ENCODE measurements around the gene TBXAS1. TPM values are rescaled to one million over a fixed set of nuclear protein-coding genes. Genes with fewer than 3 reads are reported as not detected.

TBXAS1 gene
- total RNA-seq, 1 donor from 2014 or later, result 10.8 TPM

DNA sequence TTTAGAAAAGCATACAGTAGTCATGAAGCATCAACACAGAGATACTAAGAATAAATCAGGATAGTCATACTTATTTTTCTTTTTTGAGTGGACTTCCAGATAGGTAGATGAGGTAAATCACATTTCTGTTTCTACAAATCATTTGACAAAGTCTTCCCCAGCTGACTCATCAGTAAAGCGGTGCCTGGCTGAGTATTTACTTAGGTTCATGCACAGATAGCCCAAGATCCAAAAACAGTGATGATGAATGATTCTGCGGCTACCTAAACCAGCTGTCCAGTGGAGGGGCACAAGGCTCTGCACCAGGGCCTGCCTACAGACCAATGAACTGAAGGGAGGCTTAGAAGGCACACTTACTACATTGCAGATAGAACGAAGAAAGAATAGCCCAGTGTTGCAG is 120.6 kb downstream of the TBXAS1 start:
- ATAC-seq, result no peak

DNA sequence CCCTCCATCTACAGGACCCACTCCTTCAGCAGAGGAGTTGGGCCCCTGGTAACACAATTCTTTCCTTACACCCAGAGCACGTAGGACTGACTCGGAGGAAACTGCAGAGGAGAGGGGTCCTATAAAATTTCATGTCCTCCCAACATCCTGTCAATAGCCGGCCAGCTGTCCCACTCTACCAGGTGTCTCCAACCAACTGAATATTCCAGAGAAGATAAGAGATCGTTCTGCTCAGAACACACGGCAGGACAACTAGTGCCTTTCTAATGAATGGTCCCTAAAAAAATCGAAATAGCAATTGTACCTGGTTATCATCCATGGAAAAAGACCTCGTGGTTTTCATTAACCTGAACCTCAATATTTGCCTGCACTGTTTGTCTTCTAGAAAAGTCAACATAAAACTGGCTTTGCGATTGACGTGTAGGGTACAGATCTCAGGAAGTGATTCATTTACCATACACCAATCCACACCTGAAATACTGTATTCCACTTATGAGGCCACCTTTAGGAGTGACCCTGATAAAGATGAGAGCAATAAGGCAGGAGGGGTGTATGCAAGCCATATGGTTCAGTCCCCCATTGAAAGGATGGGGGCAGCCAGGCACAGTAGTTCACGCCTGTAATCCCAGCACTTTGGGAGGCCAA is 121.9 kb downstream of the TBXAS1 start:
- ATAC-seq, result no peak

DNA sequence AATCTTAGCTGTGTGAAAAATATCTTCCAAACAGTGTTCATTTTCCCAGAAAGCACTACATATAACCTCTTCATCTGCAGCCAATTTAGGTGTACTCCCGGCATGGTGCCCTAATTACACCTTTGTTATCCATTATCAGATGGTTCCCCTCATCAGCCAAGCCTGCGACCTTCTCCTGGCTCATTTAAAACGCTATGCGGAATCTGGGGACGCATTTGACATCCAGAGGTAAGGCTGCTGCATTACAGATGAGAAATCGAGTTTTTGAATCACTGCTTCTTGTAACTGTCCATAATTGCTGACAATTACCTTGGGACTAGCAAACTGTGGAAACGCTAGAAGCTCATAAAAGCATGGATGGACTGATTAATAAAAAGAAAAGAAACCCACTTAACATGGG is 124.2 kb downstream of the TBXAS1 start:
- no peak for ATAC-seq

DNA sequence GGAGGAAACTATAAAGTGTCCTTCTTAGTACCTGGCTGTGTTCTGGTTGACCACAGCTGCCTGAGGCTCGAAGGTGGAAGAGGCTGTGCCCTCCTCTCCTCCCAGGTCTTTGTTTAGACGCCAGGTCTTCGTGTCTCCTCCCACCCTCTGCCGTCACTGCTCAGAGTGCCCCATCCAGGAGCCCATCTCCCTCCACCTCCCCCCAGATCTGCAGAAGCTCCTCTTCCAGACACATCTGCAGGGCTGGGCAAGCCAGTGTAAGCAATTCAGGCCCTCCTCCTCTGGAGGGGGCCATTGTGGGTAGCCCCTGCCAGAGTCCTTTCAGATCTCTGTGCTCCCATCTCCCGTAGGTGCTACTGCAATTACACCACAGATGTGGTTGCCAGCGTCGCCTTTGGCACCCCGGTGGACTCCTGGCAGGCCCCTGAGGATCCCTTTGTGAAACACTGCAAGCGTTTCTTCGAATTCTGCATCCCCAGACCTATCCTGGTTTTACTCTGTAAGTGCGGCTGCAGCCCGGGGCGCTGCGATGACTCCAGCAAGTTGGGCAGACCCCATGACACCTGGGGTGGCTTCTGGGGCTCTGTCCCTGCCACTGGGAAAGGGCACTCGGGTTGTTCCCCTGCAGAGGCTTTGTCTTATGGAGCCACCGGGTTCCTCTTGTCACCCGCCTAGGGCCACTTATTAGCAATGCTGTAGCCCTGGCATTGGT is 126.2 kb downstream of the TBXAS1 start:
- no peak for ATAC-seq

DNA sequence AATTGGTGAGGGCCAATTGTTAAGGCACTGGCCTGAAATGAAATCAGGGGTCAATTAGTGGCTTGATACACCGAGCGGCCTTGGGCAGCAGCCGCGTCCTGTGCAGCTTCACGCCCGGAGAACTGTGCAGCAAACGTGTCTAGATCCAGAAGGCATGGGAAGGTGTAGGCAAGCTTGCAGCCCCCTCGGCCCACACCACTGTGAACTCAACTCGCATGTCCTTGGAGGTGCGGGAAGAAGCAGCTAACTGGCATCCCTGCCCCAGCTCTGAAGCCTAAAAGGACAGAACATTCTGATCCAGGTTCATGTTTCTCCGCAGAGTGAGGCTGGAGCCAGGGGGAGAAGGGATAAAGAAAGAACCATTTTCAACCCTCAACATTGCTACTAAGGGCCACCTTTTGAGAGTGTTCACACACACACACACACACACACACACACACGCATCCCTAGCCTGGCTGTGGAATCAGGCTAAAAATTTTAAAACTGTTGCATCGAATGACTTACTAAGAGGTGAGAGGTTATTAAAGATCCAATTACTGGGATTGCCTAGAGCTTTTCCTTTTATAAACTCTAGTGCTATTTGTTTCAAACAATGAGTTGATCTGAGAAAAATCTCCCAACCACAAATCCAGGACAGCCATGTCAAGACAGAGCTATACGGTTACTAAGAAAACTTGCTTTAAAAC is 129.7 kb downstream of the TBXAS1 start:
- ATAC-seq, result no peak

DNA sequence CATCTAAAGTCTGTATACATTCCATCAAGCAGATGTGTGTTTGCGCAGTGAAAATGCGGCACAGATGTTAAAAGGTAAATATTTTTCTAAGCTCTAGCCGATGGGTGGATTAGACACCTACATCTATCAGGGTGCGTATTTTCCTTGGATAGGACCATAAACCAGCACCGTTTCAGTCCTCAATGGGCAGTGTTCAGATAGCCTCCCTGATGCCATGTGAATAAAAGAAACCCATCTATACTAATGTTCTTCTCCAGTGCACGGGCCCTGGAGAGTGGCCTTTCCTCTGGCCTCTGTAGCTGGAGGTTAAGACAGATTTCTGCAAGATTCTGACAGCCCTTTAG is 130.2 kb downstream of the TBXAS1 start:
- no peak for ATAC-seq

DNA sequence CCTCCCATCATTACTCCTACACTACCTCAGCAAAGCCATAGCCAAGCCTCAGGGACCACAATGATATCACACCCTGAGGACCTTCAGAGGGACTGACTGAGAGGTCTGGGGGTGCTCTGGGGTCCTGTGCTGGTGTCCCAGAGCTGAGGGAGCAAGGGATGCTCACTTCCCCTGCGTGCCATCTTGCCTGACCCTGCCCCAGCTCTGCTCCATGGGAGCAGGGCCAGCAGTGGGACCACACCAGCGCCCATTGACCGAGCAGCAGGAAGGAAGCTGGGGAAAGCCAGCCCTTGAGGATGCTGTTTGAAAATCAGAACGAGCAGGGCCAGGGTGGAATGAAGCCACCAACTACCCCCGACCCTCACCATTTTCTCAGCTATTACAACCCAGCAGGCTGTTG is 130.7 kb downstream of the TBXAS1 start:
- no peak for ATAC-seq

DNA sequence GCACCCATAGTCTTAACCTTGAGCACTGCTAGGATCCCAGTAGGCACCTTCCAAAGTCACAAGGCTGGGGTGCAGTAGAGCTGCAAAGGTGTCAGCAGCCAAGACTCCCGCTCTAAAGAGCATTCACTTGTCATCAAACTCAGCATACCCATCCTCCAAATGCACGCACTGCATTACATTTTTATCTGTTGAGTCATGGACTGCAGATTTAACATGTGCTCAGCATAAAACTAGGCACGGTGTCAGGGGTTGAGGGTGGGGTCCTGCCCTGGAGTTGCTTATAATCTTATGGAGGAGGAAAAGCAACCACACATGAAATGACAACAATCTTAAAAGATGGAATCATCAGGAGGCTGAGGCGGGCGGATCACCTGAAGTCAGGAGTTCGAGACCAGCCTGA is 131.1 kb downstream of the TBXAS1 start:
- ATAC-seq, result no peak

DNA sequence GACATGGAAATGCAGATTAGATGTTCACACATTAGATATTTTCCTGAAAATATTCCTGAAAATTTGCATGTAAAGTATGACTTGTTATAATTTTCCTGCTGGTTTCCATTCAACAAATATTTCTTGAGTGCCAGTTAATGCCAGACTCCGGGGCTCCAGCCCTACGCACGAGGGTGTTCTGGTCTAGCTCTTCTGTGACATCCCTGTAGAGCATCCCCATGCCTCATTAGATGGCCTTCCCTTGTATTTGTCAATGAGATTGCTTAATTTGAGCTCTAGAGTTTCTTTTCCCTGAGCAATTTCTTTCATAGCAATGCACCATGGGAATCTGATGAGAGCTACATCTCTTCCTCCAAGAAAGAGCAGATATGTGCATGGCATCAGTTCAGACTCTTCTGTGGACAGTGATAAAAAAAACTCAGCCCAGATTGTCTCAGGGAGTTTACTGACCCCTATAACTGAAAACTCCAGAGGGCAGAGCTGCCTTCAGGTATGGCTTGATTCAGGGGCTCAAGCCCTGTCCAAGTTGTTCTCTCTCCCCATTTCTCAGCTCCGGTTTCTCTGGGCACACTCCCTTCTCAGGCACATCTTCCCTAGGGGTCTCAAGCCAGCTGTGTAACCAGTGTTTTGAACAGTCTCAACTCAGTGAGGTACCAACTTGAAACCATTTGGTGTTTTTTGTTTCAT is 137.0 kb downstream of the TBXAS1 start:
- ATAC-seq, result no peak

DNA sequence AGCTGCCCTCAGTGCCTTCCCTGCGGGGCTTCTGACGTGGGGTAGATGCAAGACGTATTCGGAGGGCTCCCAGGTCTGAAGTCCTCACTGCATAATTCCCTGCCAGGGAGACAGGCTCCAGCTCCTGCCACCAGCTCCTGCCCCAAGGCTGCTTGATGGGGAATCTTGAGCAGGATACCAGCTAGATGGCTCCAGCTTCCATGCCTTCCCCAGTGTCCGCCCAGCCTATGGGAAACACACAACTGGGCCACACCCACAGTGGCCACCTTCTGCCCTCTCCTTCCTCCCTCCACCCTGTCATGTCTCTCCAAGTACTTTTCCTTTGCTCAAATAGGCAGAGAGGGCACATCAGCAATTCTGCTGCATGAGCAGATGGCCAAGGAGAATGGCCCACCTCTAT is 137.9 kb downstream of the TBXAS1 start:
- no peak for ATAC-seq

DNA sequence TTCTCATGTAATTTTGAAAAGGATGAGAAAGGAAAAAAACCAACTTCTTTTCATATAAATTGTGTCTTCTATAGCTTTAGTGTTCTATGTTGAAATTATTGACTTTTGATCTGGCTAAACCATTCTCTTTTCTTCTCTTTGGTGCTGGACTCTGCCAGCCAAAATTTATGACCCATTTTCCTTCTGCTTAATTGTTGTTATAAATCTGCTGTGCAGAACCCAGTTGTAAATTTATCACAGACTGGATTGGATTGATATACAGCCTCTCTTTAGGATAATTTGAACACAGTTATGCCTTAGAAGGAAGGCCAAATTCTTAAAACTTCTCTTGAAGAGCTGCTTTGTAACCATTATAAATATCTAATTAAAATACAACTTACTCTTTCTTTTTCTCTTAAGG is 139.9 kb downstream of the TBXAS1 start:
- ATAC-seq, result no peak

DNA sequence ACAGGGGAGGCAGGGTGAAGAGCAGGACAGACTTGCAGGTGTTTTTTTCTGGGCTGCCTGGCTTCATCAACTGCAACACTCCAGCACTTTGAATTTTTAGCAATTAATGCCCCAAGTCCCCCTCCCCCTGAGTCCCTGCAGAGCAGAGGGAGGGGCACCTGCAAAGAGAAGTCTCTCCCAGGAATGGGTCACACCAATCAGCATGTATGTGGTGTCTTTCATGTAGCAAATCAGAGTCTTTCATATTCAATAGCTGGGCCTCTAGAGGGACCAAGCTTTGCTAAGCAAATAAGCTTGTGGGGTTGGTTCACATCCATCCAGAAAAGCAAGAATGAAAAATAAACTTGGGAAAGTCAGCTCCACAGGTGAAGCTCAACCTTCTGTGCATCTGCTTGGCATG is 143.0 kb downstream of the TBXAS1 start:
- ATAC-seq, result no peak

DNA sequence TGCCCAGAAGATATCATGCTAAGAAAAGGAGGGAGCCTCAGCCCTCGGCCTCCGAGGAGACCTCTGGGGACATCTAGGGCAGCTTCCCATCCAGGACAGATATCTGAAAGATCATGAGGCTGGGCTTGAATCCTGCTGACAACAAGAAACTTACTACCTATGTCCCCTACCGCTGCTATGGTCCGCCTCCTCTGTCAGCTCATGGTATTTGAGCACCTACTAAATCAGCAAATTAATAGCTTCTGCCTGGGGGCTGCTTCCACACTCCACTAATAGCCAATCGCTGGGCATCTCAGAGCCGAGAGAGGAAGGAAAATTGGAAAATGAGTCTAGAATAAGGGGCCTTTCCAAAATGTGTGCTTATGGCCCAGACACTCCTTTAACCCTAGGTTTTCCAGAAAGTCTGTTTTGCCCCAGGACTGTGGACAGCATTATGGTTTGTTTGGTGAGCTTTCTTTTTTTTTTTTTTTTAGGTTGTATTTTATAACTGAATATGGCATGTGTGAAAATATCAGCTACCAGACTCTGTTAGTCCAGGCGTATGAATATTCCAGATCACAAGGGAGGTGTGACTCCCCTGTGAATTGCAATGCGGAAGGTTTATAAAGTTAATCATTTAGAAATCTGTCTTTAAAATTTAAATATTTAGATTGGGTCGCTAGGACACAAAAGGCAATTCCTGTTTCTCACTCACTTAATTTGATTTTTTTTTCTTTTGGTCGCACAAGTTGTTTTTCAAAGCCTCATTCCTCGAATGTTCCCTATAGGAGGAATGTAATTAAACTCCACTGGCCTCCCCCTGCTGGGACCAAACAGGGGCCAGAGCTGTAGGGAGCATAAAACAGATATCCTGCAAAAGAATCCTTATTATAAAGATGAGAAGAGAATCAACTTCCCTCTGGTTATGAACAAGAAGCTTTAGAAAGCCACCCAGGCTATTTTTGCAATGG is 144.3 kb downstream of the TBXAS1 start:
- no peak for ATAC-seq

DNA sequence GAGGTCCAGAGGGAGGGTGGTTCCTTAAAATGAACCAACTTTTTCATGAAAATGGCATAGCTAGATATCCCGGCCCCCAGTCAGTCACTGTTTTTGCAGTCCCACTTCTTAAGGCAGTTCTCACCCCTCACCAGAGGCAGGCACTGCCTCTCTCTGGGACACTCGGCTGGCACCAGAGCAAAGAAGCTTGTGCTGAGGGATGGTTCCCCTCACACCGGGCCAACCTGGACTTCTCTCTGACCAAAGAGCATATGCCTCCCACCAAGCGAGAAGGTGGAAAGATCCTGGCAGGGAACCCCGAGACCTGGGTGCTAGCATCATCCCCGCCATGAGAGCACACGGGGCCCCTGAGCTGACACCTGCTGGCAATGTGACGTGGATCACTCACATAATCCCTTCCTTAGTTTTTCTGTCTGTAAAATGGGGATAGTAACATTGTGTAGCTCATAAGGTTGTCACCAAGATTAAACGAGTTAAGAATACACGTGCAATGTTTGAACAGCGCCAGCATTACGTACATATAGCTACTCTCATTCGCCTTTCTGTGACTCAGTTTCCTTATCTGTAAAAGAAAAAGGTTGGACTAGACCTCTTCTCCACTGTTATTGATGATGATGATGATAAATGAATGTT is 145.2 kb downstream of the TBXAS1 start:
- ATAC-seq, result no peak

DNA sequence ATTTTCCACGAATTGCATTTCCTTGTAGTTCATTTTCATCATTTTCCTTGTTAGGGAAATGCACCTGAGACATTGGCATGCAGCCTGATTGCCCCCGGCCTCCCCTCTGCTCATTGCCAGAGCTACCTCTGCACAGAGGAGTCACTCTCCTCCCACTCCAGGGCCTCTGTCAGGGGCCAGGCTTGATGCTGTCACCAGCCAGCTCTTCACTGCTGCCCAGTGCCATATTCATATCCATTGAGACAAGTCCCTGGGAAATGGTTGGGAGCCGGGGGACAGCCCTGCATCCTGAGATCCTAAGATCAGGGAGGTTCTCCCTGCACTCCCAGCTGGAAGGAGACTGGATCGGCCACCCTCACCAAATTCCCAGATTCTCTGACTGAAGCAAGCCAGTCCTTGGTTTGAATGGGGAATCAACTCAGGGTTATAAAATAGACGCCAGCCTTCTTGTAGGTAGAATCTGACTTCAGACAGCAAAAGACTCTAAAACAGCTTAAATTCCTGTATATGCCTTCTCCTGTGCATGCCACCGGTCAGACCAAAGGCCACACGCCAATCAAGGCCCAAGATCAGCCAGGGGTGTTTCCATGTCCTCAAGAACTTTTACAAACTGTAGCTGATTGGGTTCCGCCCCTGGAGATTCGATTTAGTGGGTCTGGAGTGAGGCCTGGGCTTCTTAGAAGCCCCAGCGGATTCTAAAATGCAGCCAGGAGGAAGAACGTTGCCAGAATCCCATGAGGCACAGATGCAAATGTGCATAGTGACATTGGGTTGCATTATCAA is 147.2 kb downstream of the TBXAS1 start:
- ATAC-seq, result no peak

DNA sequence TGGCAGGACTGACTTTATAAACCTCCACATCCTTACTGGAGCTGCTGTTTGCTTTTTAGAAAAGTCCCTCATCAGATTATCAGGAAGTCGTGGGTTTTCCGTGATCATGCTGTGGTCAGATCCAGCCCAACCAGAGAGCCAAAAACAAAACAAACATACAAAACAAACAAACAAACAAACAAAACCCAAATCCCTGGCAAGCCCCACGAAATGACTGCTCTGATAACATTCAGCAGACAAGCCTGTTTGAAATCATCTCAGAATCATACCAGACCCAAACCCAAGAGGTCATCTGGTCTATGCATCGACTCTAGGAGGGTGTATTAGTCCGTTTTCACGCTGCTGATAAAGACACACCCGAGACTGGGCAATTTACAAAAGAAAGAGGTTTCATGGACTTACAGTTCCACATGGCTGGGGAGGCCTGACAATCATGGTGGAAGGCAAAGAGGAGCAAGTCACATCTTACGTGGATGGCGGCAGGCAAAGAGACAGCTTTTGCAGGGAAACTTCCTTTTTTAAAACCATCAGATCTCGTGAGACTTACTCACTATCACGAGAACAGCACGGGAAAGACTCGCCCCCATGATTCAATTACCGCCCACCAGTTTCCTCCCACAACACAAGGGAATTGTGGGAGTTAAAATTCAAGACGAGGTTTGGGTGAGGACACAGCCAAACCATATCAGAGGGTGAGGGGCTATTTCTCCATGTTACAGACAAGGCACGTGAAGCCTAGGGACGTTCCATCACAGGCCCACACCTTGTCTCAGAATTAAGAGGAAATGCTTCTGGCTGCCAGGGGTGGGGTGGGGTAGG is 148.0 kb downstream of the TBXAS1 start:
- ATAC-seq, result no peak

DNA sequence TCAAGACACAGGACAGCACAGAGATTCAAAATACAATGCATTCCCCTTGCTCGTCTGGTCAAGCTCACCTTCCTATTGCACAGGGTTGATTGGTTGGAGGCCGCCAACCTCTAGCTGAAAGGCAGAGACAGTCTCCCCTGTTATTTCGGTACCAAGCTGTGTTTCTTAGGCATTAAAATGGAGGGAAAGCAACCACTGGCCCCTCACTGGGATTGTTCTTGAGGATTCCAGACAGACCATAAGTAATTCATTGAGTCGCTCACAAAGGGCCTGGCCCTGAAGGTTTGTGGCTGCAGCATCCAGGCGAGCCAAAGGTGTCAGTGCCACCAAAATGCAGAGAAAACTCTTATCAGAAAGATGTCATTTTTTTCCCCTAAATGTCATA is 152.4 kb downstream of the TBXAS1 start:
- ATAC-seq, result no peak

DNA sequence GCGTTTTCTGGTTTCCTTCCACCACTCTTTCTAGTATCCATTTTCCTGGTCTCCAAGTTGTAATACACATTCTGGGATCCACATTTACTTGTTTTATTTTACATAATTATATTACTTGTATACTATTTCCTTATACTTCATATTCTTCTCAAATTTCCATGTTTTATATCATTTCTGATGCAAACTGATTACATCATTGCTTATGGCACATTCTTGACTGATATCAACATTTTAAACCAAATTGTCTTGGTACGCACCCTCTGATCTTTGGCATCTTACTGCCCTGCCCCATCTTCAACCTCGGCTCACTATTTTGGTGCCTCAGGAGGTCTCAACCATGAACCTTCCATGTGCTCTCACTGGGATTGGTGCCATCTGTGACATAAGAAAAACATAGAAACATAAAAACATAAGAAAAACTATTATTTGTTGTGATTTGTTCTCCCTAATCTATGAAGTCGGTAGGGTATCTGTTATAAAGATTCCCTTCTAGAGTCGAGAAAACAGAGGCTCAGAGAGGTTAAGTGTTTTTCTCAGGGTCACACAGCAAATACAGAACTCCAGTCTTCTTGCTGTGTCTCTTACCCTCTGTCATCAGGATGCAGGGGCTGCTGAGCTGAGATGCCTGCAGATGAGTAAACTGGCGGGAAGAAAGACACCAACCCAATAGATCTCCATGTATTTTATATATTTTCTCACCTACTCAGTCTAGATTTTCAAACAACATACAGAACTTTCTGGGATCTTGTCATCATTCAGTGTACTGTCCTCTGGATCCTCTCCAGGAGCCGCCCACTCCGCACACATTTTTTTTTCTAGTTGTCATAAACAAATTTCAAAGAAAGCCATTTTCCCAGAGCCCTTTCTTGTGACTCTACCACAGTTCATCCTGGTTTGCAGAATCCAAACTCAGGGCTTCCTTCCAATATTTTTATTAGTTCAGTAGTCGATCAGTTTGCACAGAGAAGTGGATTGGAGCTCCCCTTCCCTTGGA is 154.2 kb downstream of the TBXAS1 start:
- ATAC-seq, result no peak
